ENCODE data around the gene SPRR3.

SPRR3 gene

DNA sequence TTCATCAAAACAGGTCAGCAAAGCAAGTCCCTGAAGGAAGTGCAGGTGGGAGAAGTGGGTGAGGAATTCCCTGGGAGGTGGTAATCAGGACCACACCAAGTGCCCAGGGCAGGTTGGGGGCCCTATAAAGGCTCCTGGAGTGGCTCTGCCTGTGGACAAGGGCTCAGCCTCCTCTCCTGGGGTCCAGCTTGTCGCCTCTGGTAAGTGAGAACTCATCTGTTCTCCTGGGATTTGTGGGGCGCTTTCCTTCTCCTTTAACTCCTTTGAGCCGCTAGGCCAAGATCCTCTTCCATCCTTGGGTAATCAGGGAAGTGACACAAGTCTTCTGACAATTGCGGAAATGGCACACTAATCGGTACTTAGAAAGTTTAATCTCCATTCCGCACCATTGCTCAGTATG, 31.1 kb upstream of the SPRR3 start, which contains the start of gene SPRR4:
Gene SPRR4 (plus strand): TSS at position 154 of the 400 bp plus-strand sequence. CDS start 1,243 bp downstream, outside the sequence.
- no peak within 1 kb of the TSS for H3K4me3 ChIP-seq (ENCODE audit: low read depth, low read length)
- TF ChIP-seq, protein P1, sequence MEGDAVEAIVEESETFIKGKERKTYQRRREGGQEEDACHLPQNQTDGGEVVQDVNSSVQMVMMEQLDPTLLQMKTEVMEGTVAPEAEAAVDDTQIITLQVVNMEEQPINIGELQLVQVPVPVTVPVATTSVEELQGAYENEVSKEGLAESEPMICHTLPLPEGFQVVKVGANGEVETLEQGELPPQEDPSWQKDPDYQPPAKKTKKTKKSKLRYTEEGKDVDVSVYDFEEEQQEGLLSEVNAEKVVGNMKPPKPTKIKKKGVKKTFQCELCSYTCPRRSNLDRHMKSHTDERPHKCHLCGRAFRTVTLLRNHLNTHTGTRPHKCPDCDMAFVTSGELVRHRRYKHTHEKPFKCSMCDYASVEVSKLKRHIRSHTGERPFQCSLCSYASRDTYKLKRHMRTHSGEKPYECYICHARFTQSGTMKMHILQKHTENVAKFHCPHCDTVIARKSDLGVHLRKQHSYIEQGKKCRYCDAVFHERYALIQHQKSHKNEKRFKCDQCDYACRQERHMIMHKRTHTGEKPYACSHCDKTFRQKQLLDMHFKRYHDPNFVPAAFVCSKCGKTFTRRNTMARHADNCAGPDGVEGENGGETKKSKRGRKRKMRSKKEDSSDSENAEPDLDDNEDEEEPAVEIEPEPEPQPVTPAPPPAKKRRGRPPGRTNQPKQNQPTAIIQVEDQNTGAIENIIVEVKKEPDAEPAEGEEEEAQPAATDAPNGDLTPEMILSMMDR (IDR thresholded peaks at IDR 0.05; ENCODE audit: borderline replicate concordance, insufficient read depth, low read depth, low read length), result no peak

- TF ChIP-seq, protein P1 (IDR thresholded peaks at IDR 0.05; ENCODE audit: borderline replicate concordance, insufficient read depth, low read depth, low read length), result no peak
- no peak overlapping the region for H3K4me3 ChIP-seq (ENCODE audit: low read depth, low read length)
Observed at GRCh38 chr1:152972196-152972886, 29.2 kb upstream of the SPRR3 start.

- H3K4me3 ChIP-seq (ENCODE audit: low read depth, low read length), result no peak overlapping the region
- TF ChIP-seq, protein P1 (IDR thresholded peaks at IDR 0.05; ENCODE audit: borderline replicate concordance, insufficient read depth, low read depth, low read length), result no peak
Observed at GRCh38 chr1:152976688-152977087, 24.9 kb upstream of the SPRR3 start.

- no peak overlapping the region for H3K4me3 ChIP-seq (ENCODE audit: low read depth, low read length)
- TF ChIP-seq, protein P1 (IDR thresholded peaks at IDR 0.05; ENCODE audit: borderline replicate concordance, insufficient read depth, low read depth, low read length), result no peak
Observed at GRCh38 chr1:152977614-152978013, 23.9 kb upstream of the SPRR3 start.

DNA sequence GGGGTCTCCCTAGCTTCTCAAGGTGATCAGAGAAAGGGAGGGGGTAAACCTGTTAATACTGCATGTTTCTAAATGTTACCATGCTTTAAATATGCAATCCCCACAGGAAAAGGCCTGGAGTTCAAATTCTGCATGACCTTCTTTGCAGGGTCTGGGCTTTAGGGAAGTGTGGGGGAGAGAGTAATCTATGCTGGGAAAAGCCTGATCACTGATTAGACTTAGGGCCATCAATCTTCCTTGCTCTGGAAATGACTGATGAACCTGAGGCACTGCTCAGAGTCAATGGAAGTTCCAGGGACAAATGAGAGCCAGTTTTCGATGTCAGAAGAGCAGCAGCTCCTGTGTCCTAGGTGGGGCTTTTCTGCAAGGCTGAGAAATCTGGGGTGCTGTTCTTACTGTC, 20.9 kb upstream of the SPRR3 start:
- TF ChIP-seq, protein P1 (IDR thresholded peaks at IDR 0.05; ENCODE audit: borderline replicate concordance, insufficient read depth, low read depth, low read length), result no peak
- no peak overlapping the region for H3K4me3 ChIP-seq (ENCODE audit: low read depth, low read length)

DNA sequence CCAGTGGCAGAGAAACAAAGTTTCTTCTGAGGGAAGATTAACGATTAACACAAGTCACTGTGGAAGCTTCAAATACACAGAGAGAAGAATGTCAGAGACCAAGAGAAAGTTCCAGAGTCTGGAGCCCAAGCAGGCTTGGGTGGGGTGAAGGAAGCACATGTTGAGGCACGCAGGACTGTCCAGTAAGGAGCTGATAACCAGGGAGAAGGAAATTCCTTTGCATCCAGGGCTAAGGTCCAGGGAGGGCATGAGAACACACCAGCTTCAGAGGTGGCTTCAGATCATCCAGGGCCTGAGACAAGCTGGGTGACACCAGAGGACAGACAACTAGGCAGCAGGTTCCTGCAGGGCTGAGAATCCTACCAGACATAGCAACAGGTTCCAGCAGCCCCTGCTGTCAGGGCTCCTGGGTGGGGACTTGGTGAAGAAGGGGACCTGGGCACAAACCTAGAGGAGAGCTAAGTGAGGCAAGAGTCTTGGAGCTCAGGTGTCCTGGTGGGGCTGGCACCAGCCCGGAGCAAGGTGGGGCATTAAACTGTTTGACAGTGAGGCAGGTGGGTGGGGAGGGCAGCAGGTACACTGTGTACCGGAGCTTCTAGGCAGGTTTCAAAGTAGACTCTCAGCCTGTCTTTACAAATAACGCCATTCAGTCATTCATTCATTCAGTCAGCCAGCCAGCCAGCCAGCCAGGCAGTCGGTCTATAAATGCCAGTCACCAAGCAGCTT, 20.2 kb upstream of the SPRR3 start:
- H3K4me3 ChIP-seq (ENCODE audit: low read depth, low read length), result no peak overlapping the region
- TF ChIP-seq, protein P1 (IDR thresholded peaks at IDR 0.05; ENCODE audit: borderline replicate concordance, insufficient read depth, low read depth, low read length), result no peak

- no peak overlapping the region for H3K4me3 ChIP-seq (ENCODE audit: low read depth, low read length)
- TF ChIP-seq, protein P1 (IDR thresholded peaks at IDR 0.05; ENCODE audit: borderline replicate concordance, insufficient read depth, low read depth, low read length), result no peak
Observed at GRCh38 chr1:152982076-152982475, 19.5 kb upstream of the SPRR3 start.
